Left lung (tissue), 10 donors: ENCODE data around the gene NPAS1. TPM values are rescaled to one million over a fixed set of nuclear protein-coding genes. Genes with fewer than 3 reads are reported as not detected.
A peak's percentile ranks its signal among the peaks of the same experiment; 100 is the strongest.

ENCODE experiments used
- ATAC-seq: fragments of 200-7000 bp; cut with Tn5 transposase; one replicate; pipeline ENCODE4 v1.9.1; 2020; ENCODE audit warnings: moderate library complexity
- DNase-seq, 4 donors: peaks; one replicate each; pipeline ENCODE4 v3.0.0-alpha.2; 2013 to 2020
- H3K27ac ChIP-seq, 2 donors: fragments of 200-600 bp; sonication (generic) in 1 of 2; one replicate each; pipeline versions ENCODE4 v1.5.0 to v1.8.0; 2020 to 2021
- H3K27me3 ChIP-seq, 2 donors: fragments of 200-600 bp; sonication (generic) in 1 of 2; one replicate each; pipeline versions ENCODE4 v1.5.0 to v1.8.0; 2020 to 2021
- H3K36me3 ChIP-seq, 2 donors: fragments of 200-600 bp; sonication (generic) in 1 of 2; one replicate each; pipeline versions ENCODE4 v1.5.0 to v1.8.0; 2020 to 2021
- H3K4me1 ChIP-seq, 2 donors: fragments of 200-600 bp; one replicate each; pipeline ENCODE4 v1.8.0; 2021
- H3K4me3 ChIP-seq, 2 donors: fragments of 200-600 bp; sonication (generic) in 1 of 2; one replicate each; pipeline versions ENCODE4 v1.5.0 to v1.8.0; 2020 to 2021; ENCODE audit warnings: mild to moderate bottlenecking in 1 of 2
- H3K9me3 ChIP-seq, 2 donors: fragments of 200-600 bp; sonication (generic) in 1 of 2; one replicate each; pipeline versions ENCODE4 v1.5.0 to v1.8.0; 2020 to 2021
- CTCF ChIP-seq, 2 donors: fragments of 200-600 bp; sonication (generic) in 1 of 2; IDR thresholded peaks; one replicate each; pipeline versions ENCODE4 v1.5.0 to v1.8.0; 2021; ENCODE audit warnings: antibody characterized with exemption in 2 of 2
- intact Hi-C, 2 donors: fragments of 100-400 bp; cut with DNase I; formaldehyde crosslinking; loops; one replicate each; pipeline versions ENCODE4 v1.11.2 to v1.14.2; 2022
- polyA plus RNA-seq, 6 donors: library from polyadenylated mRNA; unstranded; fragments of 120-200 nt; gene quantifications; one replicate each; pipeline ENCODE4 v1.2.1, GENCODE V29; 2013; ENCODE audit not compliant: insufficient read length in 6 of 6
- total RNA-seq, 2 donors: library from RNA; stranded (reverse); fragmentation: NEBNext Ultra II Directional; extraction: Animal tissue kit (Norgen Biotek cat#: 25700); gene quantifications; one replicate each; pipeline ENCODE4 v1.2.1, GENCODE V29; 2021
- donor health status: DM: no; HTN: yes; CAD: no.
- donor health status: DM: no; HTN: no; CAD: no.

Gene NPAS1
- total and polyA plus RNA-seq, 8 donors, result 0.50 to 2.0 (median 1.3) TPM

- H3K9me3 ChIP-seq, result no peaks in the 10 kb centered on the region
- no peak overlapping the region for H3K4me3 ChIP-seq
- no peaks in the 10 kb centered on the region for H3K36me3 ChIP-seq
- TF ChIP-seq CTCF (IDR thresholded peaks at IDR 0.05), result no peak
- peaks cover 50 to 64% of the 10 kb centered on the region in 2 donors for H3K27me3 ChIP-seq
- ATAC-seq (no peak), DNase-seq (no peak)
- H3K27ac ChIP-seq, result no peak overlapping the region
- intact Hi-C loops, result no loop called here
- H3K4me1 ChIP-seq, result peaks cover 14 to 24% of the 10 kb centered on the region in 2 donors
Measured at GRCh38 chr19:47018923-47019322, 714 bp upstream of the NPAS1 start.

- ATAC-seq (no peak), DNase-seq (no peak)
- Histone ChIP-seq H3K9me3 (no peaks in the 10 kb centered on the region), H3K36me3 (no peaks in the 10 kb centered on the region), H3K4me1 (peaks cover 14 to 24% of the 10 kb centered on the region in 2 donors), H3K4me3 (no peak overlapping the region), H3K27ac (no peak overlapping the region), H3K27me3 (peaks cover 57 to 76% of the 10 kb centered on the region in 2 donors)
- intact Hi-C loops, result no loop called here
- TF ChIP-seq CTCF (IDR thresholded peaks at IDR 0.05), result no peak
Measured at GRCh38 chr19:47020132-47020805, 632 bp downstream of the NPAS1 start.

- H3K36me3 ChIP-seq, result no peaks in the 10 kb centered on the region
- no peaks in the 10 kb centered on the region for H3K9me3 ChIP-seq
- no peak for TF ChIP-seq CTCF (IDR thresholded peaks at IDR 0.05)
- DNase-seq (peak in 1 of 4 donors; percentile 69), ATAC-seq (peak; percentile 17)
- H3K4me3 ChIP-seq, result peak overlapping the region in 1 of 2 donors; percentile 9
- H3K4me1 ChIP-seq, result peaks cover 14 to 24% of the 10 kb centered on the region in 2 donors
- intact Hi-C loops, result no loop called here
- H3K27me3 ChIP-seq, result peaks cover 57 to 84% of the 10 kb centered on the region in 2 donors
- H3K27ac ChIP-seq, result no peak overlapping the region
Measured at GRCh38 chr19:47020992-47021496, 1.4 kb downstream of the NPAS1 start.

GRCh38 chr19:47021536-47022139 is 2.0 kb downstream of the NPAS1 start:
- H3K27ac ChIP-seq, result no peak overlapping the region
- no peak overlapping the region for H3K4me3 ChIP-seq
- H3K27me3 ChIP-seq, result peaks cover 57 to 90% of the 10 kb centered on the region in 2 donors
- ATAC-seq (peak; percentile 44), DNase-seq (peak in 1 of 4 donors; percentile 78)
- H3K36me3 ChIP-seq, result no peaks in the 10 kb centered on the region
- no peaks in the 10 kb centered on the region for H3K9me3 ChIP-seq
- intact Hi-C loops, result no loop called here
- peaks cover 14 to 24% of the 10 kb centered on the region in 2 donors for H3K4me1 ChIP-seq
- no peak for TF ChIP-seq CTCF (IDR thresholded peaks at IDR 0.05)

GRCh38 chr19:47022140-47022536 is 2.5 kb downstream of the NPAS1 start:
- peaks cover 57 to 95% of the 10 kb centered on the region in 2 donors for H3K27me3 ChIP-seq
- intact Hi-C loops, result no loop called here

More at GRCh38 chr19:47022140-47022536, 2.5 kb downstream of the NPAS1 start:
- no peak for DNase-seq
- TF ChIP-seq CTCF (IDR thresholded peaks at IDR 0.05), result no peak
- Histone ChIP-seq H3K9me3 (no peaks in the 10 kb centered on the region), H3K27ac (no peak overlapping the region), H3K4me3 (no peak overlapping the region), H3K4me1 (peaks cover 14 to 24% of the 10 kb centered on the region in 2 donors), H3K36me3 (no peaks in the 10 kb centered on the region)
- no peak for ATAC-seq
